Tibial artery (tissue), 4 donors: ENCODE data around the gene DNM3.

Experiments used
- DNase-seq, 2 donors: peaks; one replicate each; pipeline ENCODE4 v3.0.0-alpha.2; 2019
- H3K27ac ChIP-seq, 2 donors: fragments of 200-600 bp; sonication (generic) in 1 of 2; 1 replicate in 1 of 2; 2 replicates in 1 of 2; pipeline ENCODE4 v1.5.1; 2018 to 2019; ENCODE audit warnings: mild to moderate bottlenecking in 1 of 2
- H3K27me3 ChIP-seq, 2 donors: fragments of 200-600 bp; sonication (generic) in 1 of 2; one replicate each; pipeline versions ENCODE4 v1.5.1 to v1.6.0; 2016 to 2019
- H3K36me3 ChIP-seq, 3 donors: fragments of 200-600 bp; sonication (generic) in 2 of 3; one replicate each; pipeline ENCODE4 v1.5.1; 2016 to 2019; ENCODE audit warnings: mild to moderate bottlenecking in 2 of 3
- H3K4me1 ChIP-seq, 4 donors: fragments of 200-600 bp; sonication (generic) in 2 of 4; 1 replicate in 3 of 4; 2 replicates in 1 of 4; pipeline ENCODE4 v1.5.1; 2016 to 2019
- H3K4me3 ChIP-seq, 2 donors: fragments of 200-600 bp; sonication (generic) in 1 of 2; 1 replicate in 1 of 2; 2 replicates in 1 of 2; pipeline ENCODE4 v1.5.1; 2018 to 2019; ENCODE audit warnings: mild to moderate bottlenecking in 2 of 2
- H3K9me3 ChIP-seq, 3 donors: fragments of 200-600 bp; sonication (generic) in 1 of 3; one replicate each; pipeline ENCODE4 v1.5.1; 2016 to 2019
- intact Hi-C: fragments of 100-400 bp; cut with DNase I; formaldehyde crosslinking; loops from one replicate; pipeline ENCODE4 v1.15.0; 2023; ENCODE audit warnings: low total_unique reads
- TF ChIP-seq, protein P1 (sequence below), 2 experiments: fragments of 200-600 bp in 1 of 2; fragments of 450-650 bp in 1 of 2; IDR thresholded peaks; one replicate each; pipeline ENCODE4 v1.5.1; 2017 to 2019; ENCODE audit warnings: antibody characterized with exemption in 2 of 2, mild to moderate bottlenecking in 1 of 2, moderate library complexity in 1 of 2

DNM3 gene

DNA sequence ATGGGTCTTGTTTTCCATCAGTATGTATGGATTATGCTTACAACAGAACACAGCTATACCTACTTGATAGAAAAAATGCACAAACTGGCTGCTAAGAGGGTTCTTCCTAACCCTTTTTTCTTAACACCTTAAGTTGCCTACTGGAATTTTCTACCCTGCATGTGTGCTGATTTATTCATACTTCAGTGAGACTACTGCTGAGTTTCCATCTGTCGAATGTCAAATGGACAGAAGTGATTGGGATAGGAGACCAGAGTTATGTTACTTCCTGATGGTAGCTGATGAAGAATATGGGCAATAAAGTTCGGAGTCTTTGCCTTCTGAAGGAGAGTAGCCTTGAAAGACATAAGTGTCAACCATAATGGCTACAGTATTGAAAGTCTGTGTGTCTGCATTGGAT, 6.5 kb upstream of the DNM3 start:
- Histone ChIP-seq H3K27ac (no peak overlapping the region), H3K4me1 (no peaks in the 10 kb centered on the region), H3K4me3 (no peak overlapping the region), H3K9me3 (no peaks in the 10 kb centered on the region), H3K36me3 (no peaks in the 10 kb centered on the region), H3K27me3 (no peaks in the 10 kb centered on the region)
- TF ChIP-seq, protein P1, sequence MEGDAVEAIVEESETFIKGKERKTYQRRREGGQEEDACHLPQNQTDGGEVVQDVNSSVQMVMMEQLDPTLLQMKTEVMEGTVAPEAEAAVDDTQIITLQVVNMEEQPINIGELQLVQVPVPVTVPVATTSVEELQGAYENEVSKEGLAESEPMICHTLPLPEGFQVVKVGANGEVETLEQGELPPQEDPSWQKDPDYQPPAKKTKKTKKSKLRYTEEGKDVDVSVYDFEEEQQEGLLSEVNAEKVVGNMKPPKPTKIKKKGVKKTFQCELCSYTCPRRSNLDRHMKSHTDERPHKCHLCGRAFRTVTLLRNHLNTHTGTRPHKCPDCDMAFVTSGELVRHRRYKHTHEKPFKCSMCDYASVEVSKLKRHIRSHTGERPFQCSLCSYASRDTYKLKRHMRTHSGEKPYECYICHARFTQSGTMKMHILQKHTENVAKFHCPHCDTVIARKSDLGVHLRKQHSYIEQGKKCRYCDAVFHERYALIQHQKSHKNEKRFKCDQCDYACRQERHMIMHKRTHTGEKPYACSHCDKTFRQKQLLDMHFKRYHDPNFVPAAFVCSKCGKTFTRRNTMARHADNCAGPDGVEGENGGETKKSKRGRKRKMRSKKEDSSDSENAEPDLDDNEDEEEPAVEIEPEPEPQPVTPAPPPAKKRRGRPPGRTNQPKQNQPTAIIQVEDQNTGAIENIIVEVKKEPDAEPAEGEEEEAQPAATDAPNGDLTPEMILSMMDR (IDR thresholded peaks at IDR 0.05): no peak
- no peak for DNase-seq
- intact Hi-C loops: no loop called here

DNA sequence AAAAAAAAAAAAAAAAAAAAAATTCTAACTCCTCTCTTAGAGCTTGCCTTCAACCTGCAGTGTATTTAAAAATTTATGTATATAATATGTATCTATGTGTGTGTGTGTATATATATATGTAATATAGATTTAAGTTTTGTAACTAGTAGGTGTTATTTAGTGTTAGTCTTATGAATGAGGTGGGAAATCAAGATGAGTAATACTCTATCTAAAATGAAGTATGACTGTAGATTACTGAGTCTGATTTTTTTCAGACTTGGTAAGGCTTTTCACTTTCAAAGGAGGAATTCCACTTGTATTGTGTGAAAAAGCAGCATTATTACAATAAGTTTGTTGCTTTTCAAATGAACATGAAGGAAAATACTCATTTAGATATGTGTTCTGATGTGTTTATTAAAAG, 5.4 kb upstream of the DNM3 start:
- no peak overlapping the region for H3K4me3 ChIP-seq
- intact Hi-C loops: no loop called here
- TF ChIP-seq, protein P1 (IDR thresholded peaks at IDR 0.05): no peak

DNA sequence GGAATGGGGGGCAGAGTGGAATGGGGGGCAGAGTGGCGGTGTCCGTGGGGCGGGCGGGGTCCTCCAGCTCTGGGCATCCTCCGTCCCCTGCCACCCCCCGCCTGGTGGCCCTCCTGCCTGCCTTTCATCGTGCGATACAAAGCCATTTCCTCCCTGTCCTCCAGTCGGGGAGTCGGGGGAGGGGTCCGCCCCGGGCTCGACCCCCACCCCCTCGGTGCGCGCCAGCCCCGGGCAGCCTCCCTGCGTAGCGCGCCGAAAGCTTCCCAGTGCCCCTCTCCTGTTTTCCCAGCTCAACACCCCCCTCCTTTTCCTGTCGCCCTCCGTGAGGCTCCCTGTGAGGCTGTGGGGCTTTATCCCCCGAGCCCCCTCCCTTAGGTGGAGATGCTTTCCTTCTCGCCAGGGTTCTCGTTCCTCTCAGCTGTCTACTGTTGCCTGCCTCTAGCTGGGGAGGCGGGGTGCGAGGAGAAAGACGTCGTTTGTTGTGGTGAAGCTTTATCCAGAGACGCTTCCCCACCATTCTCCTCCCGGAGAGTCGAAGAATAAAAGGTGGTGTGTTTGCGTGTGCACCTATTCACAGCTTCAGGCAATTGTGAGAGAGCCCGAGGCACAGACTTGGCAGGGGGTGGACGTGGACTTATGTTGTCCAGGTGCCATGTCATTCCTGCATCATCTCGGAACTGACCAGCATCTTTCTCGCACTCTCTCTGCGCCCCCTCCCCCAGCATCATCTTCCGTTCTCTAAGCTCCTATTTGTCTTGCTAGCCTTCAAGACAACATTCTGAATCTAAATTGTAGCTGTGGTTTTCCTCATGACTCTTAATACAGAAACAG, 848 bp downstream of the DNM3 start:
- Histone ChIP-seq H3K36me3 (no peaks in the 10 kb centered on the region), H3K4me1 (peaks cover 0 to 14% (median 8%) of the 10 kb centered on the region in 4 donors), H3K9me3 (peaks cover 0 to 7% (median 0%) of the 10 kb centered on the region in 3 donors), H3K27ac (peak overlapping the region; percentile 64 to 74), H3K27me3 (no peaks in the 10 kb centered on the region), H3K4me3 (peak overlapping the region; percentile 64 to 92)
- TF ChIP-seq, protein P1 (IDR thresholded peaks at IDR 0.05): no peak
- peak in 1 of 2 donors; percentile 65 for DNase-seq
- intact Hi-C loops: loop anchor here (1.0 kb wide), 1 partner anchor 59 kb away; no protein-coding TSS in a partner anchor

More for the DNA sequence above, 5.4 kb upstream of the DNM3 start:
- DNase-seq: no peak
- Histone ChIP-seq H3K4me1 (no peaks in the 10 kb centered on the region), H3K36me3 (no peaks in the 10 kb centered on the region), H3K27ac (no peak overlapping the region), H3K27me3 (no peaks in the 10 kb centered on the region), H3K9me3 (peaks cover 0 to 2% (median 0%) of the 10 kb centered on the region in 3 donors)

DNA sequence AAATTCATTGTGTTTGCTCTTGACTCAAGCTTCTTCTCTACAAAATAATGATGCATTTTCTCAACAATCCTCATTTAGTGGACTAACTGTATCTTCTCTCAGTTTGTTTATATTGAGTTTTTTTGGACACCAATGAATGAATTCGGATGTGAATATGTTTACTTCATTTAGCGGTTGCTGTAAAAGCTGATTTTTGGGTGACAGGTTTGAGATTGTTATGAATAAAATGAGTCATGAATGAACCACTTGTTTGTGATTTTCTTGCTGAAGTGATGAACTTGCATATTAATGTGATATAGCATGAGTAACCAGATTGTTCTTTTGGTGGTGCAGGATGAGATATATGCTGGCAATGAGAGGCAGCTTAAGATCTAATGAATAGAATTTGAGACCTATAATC, 3.1 kb downstream of the DNM3 start:
- intact Hi-C loops: no loop called here
- TF ChIP-seq, protein P1 (IDR thresholded peaks at IDR 0.05): no peak
- Histone ChIP-seq H3K36me3 (no peaks in the 10 kb centered on the region), H3K27ac (no peak overlapping the region), H3K27me3 (no peaks in the 10 kb centered on the region), H3K4me3 (no peak overlapping the region), H3K9me3 (peaks cover 0 to 7% (median 0%) of the 10 kb centered on the region in 3 donors), H3K4me1 (peaks cover 0 to 14% (median 8%) of the 10 kb centered on the region in 4 donors)
- DNase-seq: no peak

DNA sequence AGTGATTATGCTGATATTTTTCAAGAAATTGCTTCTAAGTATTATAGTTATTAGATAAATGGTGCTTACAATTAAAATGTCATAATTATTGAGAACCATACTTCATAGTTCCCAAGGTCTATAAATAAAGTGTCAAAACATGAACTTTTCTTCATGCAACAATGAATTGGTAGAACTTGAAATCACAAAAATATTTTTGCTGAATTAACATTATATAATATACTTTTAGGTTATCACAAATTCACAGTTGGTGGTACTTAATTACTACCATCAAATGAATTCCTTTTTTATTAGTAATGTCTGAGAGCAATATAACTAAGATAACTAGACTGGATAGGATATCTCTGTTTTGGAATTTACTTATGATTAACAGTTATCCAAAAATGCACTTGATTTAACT, 4.7 kb downstream of the DNM3 start:
- Histone ChIP-seq H3K4me1 (peaks cover 0 to 14% (median 8%) of the 10 kb centered on the region in 4 donors), H3K9me3 (peaks cover 0 to 4% (median 0%) of the 10 kb centered on the region in 3 donors), H3K27me3 (no peaks in the 10 kb centered on the region), H3K27ac (no peak overlapping the region), H3K4me3 (no peak overlapping the region), H3K36me3 (no peaks in the 10 kb centered on the region)
- DNase-seq: no peak
- intact Hi-C loops: no loop called here
- TF ChIP-seq, protein P1 (IDR thresholded peaks at IDR 0.05): no peak
